Left lung (tissue), 10 donors: ENCODE data around the gene KIRREL3. TPM values are rescaled to one million over a fixed set of nuclear protein-coding genes. Genes with fewer than 3 reads are reported as not detected.
A peak's percentile ranks its signal among the peaks of the same experiment; 100 is the strongest.

Source experiments
- ATAC-seq: fragments of 200-7000 bp; cut with Tn5 transposase; one replicate; pipeline ENCODE4 v1.9.1; 2020; ENCODE audit warnings: moderate library complexity
- DNase-seq, 4 donors: peaks; one replicate each; pipeline ENCODE4 v3.0.0-alpha.2; 2013 to 2020
- H3K27ac ChIP-seq, 2 donors: fragments of 200-600 bp; sonication (generic) in 1 of 2; one replicate each; pipeline versions ENCODE4 v1.5.0 to v1.8.0; 2020 to 2021
- H3K27me3 ChIP-seq, 2 donors: fragments of 200-600 bp; sonication (generic) in 1 of 2; one replicate each; pipeline versions ENCODE4 v1.5.0 to v1.8.0; 2020 to 2021
- H3K36me3 ChIP-seq, 2 donors: fragments of 200-600 bp; sonication (generic) in 1 of 2; one replicate each; pipeline versions ENCODE4 v1.5.0 to v1.8.0; 2020 to 2021
- H3K4me1 ChIP-seq, 2 donors: fragments of 200-600 bp; one replicate each; pipeline ENCODE4 v1.8.0; 2021
- H3K4me3 ChIP-seq, 2 donors: fragments of 200-600 bp; sonication (generic) in 1 of 2; one replicate each; pipeline versions ENCODE4 v1.5.0 to v1.8.0; 2020 to 2021; ENCODE audit warnings: mild to moderate bottlenecking in 1 of 2
- H3K9me3 ChIP-seq, 2 donors: fragments of 200-600 bp; sonication (generic) in 1 of 2; one replicate each; pipeline versions ENCODE4 v1.5.0 to v1.8.0; 2020 to 2021
- intact Hi-C, 2 donors: fragments of 100-400 bp; cut with DNase I; formaldehyde crosslinking; loops; one replicate each; pipeline versions ENCODE4 v1.11.2 to v1.14.2; 2022
- polyA plus RNA-seq, 6 donors: library from polyadenylated mRNA; unstranded; fragments of 120-200 nt; gene quantifications; one replicate each; pipeline ENCODE4 v1.2.1, GENCODE V29; 2013; ENCODE audit not compliant: insufficient read length in 6 of 6
- total RNA-seq, 2 donors: library from RNA; stranded (reverse); fragmentation: NEBNext Ultra II Directional; extraction: Animal tissue kit (Norgen Biotek cat#: 25700); gene quantifications; one replicate each; pipeline ENCODE4 v1.2.1, GENCODE V29; 2021
- TF ChIP-seq, protein P1 (sequence below), 2 donors: fragments of 200-600 bp; sonication (generic) in 1 of 2; IDR thresholded peaks; one replicate each; pipeline versions ENCODE4 v1.5.0 to v1.8.0; 2021; ENCODE audit warnings: antibody characterized with exemption in 2 of 2
- donor health status: DM: no; HTN: yes; CAD: no.
- donor health status: DM: no; HTN: no; CAD: no.

The KIRREL3 gene
- total and polyA plus RNA-seq, 8 donors: 1.6 to 2.5 (median 2.0) TPM; not detected in 2

DNA sequence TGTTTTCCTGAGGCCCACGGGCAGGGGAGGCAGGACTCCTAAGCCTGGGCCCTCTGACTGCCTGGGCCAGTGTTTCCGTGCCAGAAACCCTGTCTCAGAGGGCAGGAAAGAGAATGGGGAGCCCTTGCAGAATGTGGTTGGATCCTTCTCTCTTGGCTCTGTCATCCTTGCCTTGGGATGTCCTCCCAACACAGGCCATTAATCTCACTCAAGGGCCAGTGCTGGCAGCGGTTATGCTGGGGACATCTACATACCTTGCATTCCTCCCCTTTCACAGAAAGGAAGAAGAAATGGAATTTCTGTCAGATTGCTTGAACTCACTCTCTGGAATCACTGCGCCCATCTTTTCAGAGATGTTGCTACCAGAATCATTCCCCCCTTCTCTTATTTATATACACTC, 296.9 kb downstream of the KIRREL3 start:
- intact Hi-C loops: no loop called here
- no peak for ATAC-seq
- TF ChIP-seq, protein P1, sequence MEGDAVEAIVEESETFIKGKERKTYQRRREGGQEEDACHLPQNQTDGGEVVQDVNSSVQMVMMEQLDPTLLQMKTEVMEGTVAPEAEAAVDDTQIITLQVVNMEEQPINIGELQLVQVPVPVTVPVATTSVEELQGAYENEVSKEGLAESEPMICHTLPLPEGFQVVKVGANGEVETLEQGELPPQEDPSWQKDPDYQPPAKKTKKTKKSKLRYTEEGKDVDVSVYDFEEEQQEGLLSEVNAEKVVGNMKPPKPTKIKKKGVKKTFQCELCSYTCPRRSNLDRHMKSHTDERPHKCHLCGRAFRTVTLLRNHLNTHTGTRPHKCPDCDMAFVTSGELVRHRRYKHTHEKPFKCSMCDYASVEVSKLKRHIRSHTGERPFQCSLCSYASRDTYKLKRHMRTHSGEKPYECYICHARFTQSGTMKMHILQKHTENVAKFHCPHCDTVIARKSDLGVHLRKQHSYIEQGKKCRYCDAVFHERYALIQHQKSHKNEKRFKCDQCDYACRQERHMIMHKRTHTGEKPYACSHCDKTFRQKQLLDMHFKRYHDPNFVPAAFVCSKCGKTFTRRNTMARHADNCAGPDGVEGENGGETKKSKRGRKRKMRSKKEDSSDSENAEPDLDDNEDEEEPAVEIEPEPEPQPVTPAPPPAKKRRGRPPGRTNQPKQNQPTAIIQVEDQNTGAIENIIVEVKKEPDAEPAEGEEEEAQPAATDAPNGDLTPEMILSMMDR (IDR thresholded peaks at IDR 0.05): no peak
- Histone ChIP-seq H3K27ac (no peak overlapping the region), H3K27me3 (no peaks in the 10 kb centered on the region), H3K36me3 (no peaks in the 10 kb centered on the region), H3K9me3 (no peaks in the 10 kb centered on the region), H3K4me3 (no peak overlapping the region), H3K4me1 (no peaks in the 10 kb centered on the region)
- no peak for DNase-seq

DNA sequence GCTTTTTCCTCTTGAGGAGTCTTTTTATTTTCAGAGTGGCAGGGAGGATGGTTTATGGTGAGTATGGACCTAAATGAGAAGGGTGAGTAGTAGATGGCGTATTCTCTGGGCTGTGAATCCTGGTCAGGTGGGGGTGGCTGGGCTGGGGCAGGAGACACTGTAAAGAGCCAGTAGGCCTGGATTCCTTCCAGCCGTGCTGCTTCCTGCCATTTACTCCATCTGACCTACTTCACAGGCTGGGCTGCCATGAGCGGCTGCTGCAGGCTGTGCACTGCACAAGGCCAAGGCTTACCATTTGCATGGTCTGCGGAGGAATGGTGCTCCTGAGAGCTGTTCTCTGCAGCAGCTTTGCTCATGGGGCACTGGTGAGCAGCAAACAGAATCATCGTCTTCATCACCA, 297.6 kb downstream of the KIRREL3 start:
- Histone ChIP-seq H3K36me3 (no peaks in the 10 kb centered on the region), H3K27me3 (no peaks in the 10 kb centered on the region), H3K9me3 (no peaks in the 10 kb centered on the region), H3K4me1 (no peaks in the 10 kb centered on the region), H3K4me3 (no peak overlapping the region), H3K27ac (no peak overlapping the region)
- ATAC-seq (no peak), DNase-seq (peak in 1 of 4 donors; percentile 26)
- TF ChIP-seq, protein P1 (IDR thresholded peaks at IDR 0.05): no peak
- intact Hi-C loops: no loop called here

GRCh38 chr11:126702165-126702720, 298.3 kb downstream of the KIRREL3 start:
- no peak for DNase-seq
- Histone ChIP-seq H3K36me3 (no peaks in the 10 kb centered on the region), H3K27ac (no peak overlapping the region), H3K4me3 (no peak overlapping the region), H3K27me3 (no peaks in the 10 kb centered on the region), H3K9me3 (no peaks in the 10 kb centered on the region), H3K4me1 (no peaks in the 10 kb centered on the region)
- intact Hi-C loops: no loop called here
- ATAC-seq: no peak
- TF ChIP-seq, protein P1 (IDR thresholded peaks at IDR 0.05): no peak

- Histone ChIP-seq H3K27ac (no peak overlapping the region), H3K4me1 (no peaks in the 10 kb centered on the region), H3K27me3 (no peaks in the 10 kb centered on the region), H3K36me3 (no peaks in the 10 kb centered on the region), H3K4me3 (no peak overlapping the region), H3K9me3 (no peaks in the 10 kb centered on the region)
- no peak for DNase-seq
- TF ChIP-seq, protein P1 (IDR thresholded peaks at IDR 0.05): no peak
- intact Hi-C loops: no loop called here
- no peak for ATAC-seq
Observed at GRCh38 chr11:126701520-126701897, 299.1 kb downstream of the KIRREL3 start.

GRCh38 chr11:126700768-126701519, 299.6 kb downstream of the KIRREL3 start:
- Histone ChIP-seq H3K9me3 (no peaks in the 10 kb centered on the region), H3K27ac (no peak overlapping the region), H3K27me3 (no peaks in the 10 kb centered on the region), H3K4me1 (no peaks in the 10 kb centered on the region), H3K36me3 (no peaks in the 10 kb centered on the region), H3K4me3 (no peak overlapping the region)
- TF ChIP-seq, protein P1 (IDR thresholded peaks at IDR 0.05): no peak
- ATAC-seq: no peak
- no peak for DNase-seq
- intact Hi-C loops: no loop called here
